ENCODE measurements around the gene ZNRF2. TPM values are rescaled to one million over a fixed set of nuclear protein-coding genes. Genes with fewer than 3 reads are reported as not detected.

Gene ZNRF2
- total and polyA plus RNA-seq, 2 donors (not counting 3 experiments of a cell fraction or from before 2014, with no cell fraction given): 1.4 to 5.9 TPM

GRCh38 chr7:30237271-30237695, 47.1 kb upstream of the ZNRF2 start:
- no peak overlapping the region for H2AFZ ChIP-seq (ENCODE audit: low read depth, low read length)
- no peak overlapping the region for H3K4me2 ChIP-seq (ENCODE audit: insufficient read depth, low read length)
- no peaks in the 10 kb centered on the region for H4K20me1 ChIP-seq (replicated peaks; ENCODE audit: control insufficient read depth, extremely low read depth, insufficient read depth, low read length)
- no peak overlapping the region for H3K9ac ChIP-seq (replicated peaks; ENCODE audit: extremely low read depth, insufficient read depth, low read length)
- no peak overlapping the region for H3K27ac ChIP-seq (ENCODE audit: insufficient read depth, low read depth, low read length)
- FAIRE-seq (no peak), DNase-seq (ENCODE audit: low read depth, low spot score) (no peak)
- H3K9me3 ChIP-seq (replicated peaks; ENCODE audit: control insufficient read depth, insufficient read depth, low read length): no peaks in the 10 kb centered on the region
- no peaks in the 10 kb centered on the region for H3K36me3 ChIP-seq (ENCODE audit: control insufficient read depth in 2 of 2, extremely low read depth in 1 of 2, insufficient read depth in 2 of 2, low read length in 2 of 2)
- CTCF ChIA-PET: no interaction called here
- no peaks in the 10 kb centered on the region for H3K4me1 ChIP-seq (ENCODE audit: control insufficient read depth, extremely low read depth, insufficient read depth, low read length)
- TF ChIP-seq FOS (IDR thresholded peaks at IDR 0.05; ENCODE audit: borderline replicate concordance, insufficient read depth, low read length) (no peak), GATA2 (IDR thresholded peaks at IDR 0.05; ENCODE audit: insufficient read depth, insufficient read length, low read depth, low read length) (no peak), MYC (IDR thresholded peaks at IDR 0.05; ENCODE audit: low read depth, low read length) (no peak)
- intact Hi-C loops (cut with micrococcal nuclease) (no loop called here), dilution Hi-C loops (cut with MboI; ENCODE audit: extremely low pct_ligation_motif_present, low sequenced_read_pairs) (no loop called here)
- BruUV-seq (replicated peaks): no TSS peak
- H3K4me3 ChIP-seq (replicated peaks in 1 of 3; ENCODE audit: insufficient read depth in 1 of 3, low read depth in 1 of 3, low read length in 3 of 3): no peak overlapping the region
- no peaks in the 10 kb centered on the region for H3K79me2 ChIP-seq (ENCODE audit: control insufficient read depth, insufficient read depth, low read length)
- H3K9me1 ChIP-seq (replicated peaks; ENCODE audit: control insufficient read depth, extremely low read depth, insufficient read depth, low read length): no peaks in the 10 kb centered on the region
- POLR2A ChIA-PET: no interaction called here
- peaks cover 4 to 5% of the 10 kb centered on the region in 2 experiments for H3K27me3 ChIP-seq (ENCODE audit: control insufficient read depth in 2 of 2, insufficient read depth in 2 of 2, low read length in 2 of 2)

- peak; percentile 7 for DNase-seq (ENCODE audit: low read depth, low spot score)
Measured at GRCh38 chr7:30238721-30239441, 45.5 kb upstream of the ZNRF2 start.

More at GRCh38 chr7:30238721-30239441, 45.5 kb upstream of the ZNRF2 start:
- no peaks in the 10 kb centered on the region for H3K9me3 ChIP-seq (replicated peaks; ENCODE audit: control insufficient read depth, insufficient read depth, low read length)
- no peaks in the 10 kb centered on the region for H3K4me1 ChIP-seq (ENCODE audit: control insufficient read depth, extremely low read depth, insufficient read depth, low read length)
- H3K36me3 ChIP-seq (ENCODE audit: control insufficient read depth in 2 of 2, extremely low read depth in 1 of 2, insufficient read depth in 2 of 2, low read length in 2 of 2): no peaks in the 10 kb centered on the region
- H2AFZ ChIP-seq (ENCODE audit: low read depth, low read length): no peak overlapping the region
- no peaks in the 10 kb centered on the region for H3K9me1 ChIP-seq (replicated peaks; ENCODE audit: control insufficient read depth, extremely low read depth, insufficient read depth, low read length)
- TF ChIP-seq FOS (IDR thresholded peaks at IDR 0.05; ENCODE audit: borderline replicate concordance, insufficient read depth, low read length) (no peak), JUN (IDR thresholded peaks at IDR 0.05; ENCODE audit: borderline replicate concordance, insufficient read depth, insufficient read length, low read depth) (no peak), MAX (IDR thresholded peaks at IDR 0.05; ENCODE audit: insufficient read depth, insufficient read length) (no peak), CTCF (IDR thresholded peaks at IDR 0.05; ENCODE audit: extremely low read depth in 1 of 2, insufficient read depth in 1 of 2, low read depth in 1 of 2, low read length in 2 of 2) (no peak), MYC (IDR thresholded peaks at IDR 0.05; ENCODE audit: low read depth, low read length) (no peak), EZH2 (IDR thresholded peaks at IDR 0.05; ENCODE audit: borderline replicate concordance, low read depth, low read length, severe bottlenecking) (no peak), POLR2AphosphoS5 (IDR thresholded peaks at IDR 0.05; ENCODE audit: insufficient read depth, low read depth, low read length) (no peak), POLR2A (IDR thresholded peaks at IDR 0.05; ENCODE audit: low read depth, low read length) (no peak), GATA2 (IDR thresholded peaks at IDR 0.05; ENCODE audit: insufficient read depth, insufficient read length, low read depth, low read length) (no peak)
- ChIA-PET CTCF (no interaction called here), POLR2A (no interaction called here)
- no peak for FAIRE-seq
- no peak overlapping the region for H3K4me3 ChIP-seq (replicated peaks in 1 of 3; ENCODE audit: insufficient read depth in 1 of 3, low read depth in 1 of 3, low read length in 3 of 3)
- no peaks in the 10 kb centered on the region for H4K20me1 ChIP-seq (replicated peaks; ENCODE audit: control insufficient read depth, extremely low read depth, insufficient read depth, low read length)
- BruUV-seq (replicated peaks): no TSS peak
- H3K27ac ChIP-seq (ENCODE audit: insufficient read depth, low read depth, low read length): no peak overlapping the region
- H3K27me3 ChIP-seq (ENCODE audit: control insufficient read depth in 2 of 2, insufficient read depth in 2 of 2, low read length in 2 of 2): peaks cover 3 to 4% of the 10 kb centered on the region in 2 experiments
- dilution Hi-C loops (cut with MboI; ENCODE audit: extremely low pct_ligation_motif_present, low sequenced_read_pairs): no loop called here
- H3K4me2 ChIP-seq (ENCODE audit: insufficient read depth, low read length): no peak overlapping the region
- no peaks in the 10 kb centered on the region for H3K79me2 ChIP-seq (ENCODE audit: control insufficient read depth, insufficient read depth, low read length)
- intact Hi-C loops (cut with micrococcal nuclease): no loop called here
- H3K9ac ChIP-seq (replicated peaks; ENCODE audit: extremely low read depth, insufficient read depth, low read length): no peak overlapping the region

Measured in endothelial cell of umbilical vein (primary cell).